ENCODE results near the gene GLIPR2.
A peak's percentile ranks its signal among the peaks of the same experiment; 100 is the strongest.
"Not testable (repeated sequence)": the region's sequence is repeated elsewhere in the genome, so short reads cannot be mapped to it uniquely, and the experiment has no call there.

GLIPR2 gene

GRCh38 chr9:36165826-36166167 lies 29.3 kb downstream of the GLIPR2 start:
- DNase-seq = no peak

- DNase-seq = peak; percentile 18 to 26
These were observed 29.8 kb downstream of the GLIPR2 start for GRCh38 chr9:36166168-36166927.

GRCh38 chr9:36169166-36169565 lies 32.6 kb downstream of the GLIPR2 start, which contains the start of gene CCIN:
Gene CCIN (plus strand): TSS chr9:36169388. CDS start chr9:36169503, 115 bp downstream.
- no peak for DNase-seq

GRCh38 chr9:36169708-36170107 lies 33.2 kb downstream of the GLIPR2 start:
- no peak for DNase-seq

GRCh38 chr9:36170531-36170930 lies 34.0 kb downstream of the GLIPR2 start:
- DNase-seq = no peak

- no peak for DNase-seq
These were observed 37.3 kb downstream of the GLIPR2 start for GRCh38 chr9:36173861-36174260.

- DNase-seq = no peak
These were observed 37.7 kb downstream of the GLIPR2 start for GRCh38 chr9:36174271-36174670.

GRCh38 chr9:36174731-36175130 lies 38.2 kb downstream of the GLIPR2 start:
- DNase-seq = no peak

- DNase-seq = not testable (repeated sequence)
These were observed 38.7 kb downstream of the GLIPR2 start for GRCh38 chr9:36175209-36175608.

- DNase-seq = not testable (repeated sequence)
These were observed 40.0 kb downstream of the GLIPR2 start for GRCh38 chr9:36176496-36176895.

- no peak for DNase-seq
These were observed 41.0 kb downstream of the GLIPR2 start for GRCh38 chr9:36177571-36177970.

- DNase-seq = not testable (repeated sequence)
These were observed 43.7 kb downstream of the GLIPR2 start for GRCh38 chr9:36180243-36180642.

- no peak for DNase-seq
These were observed 50.9 kb downstream of the GLIPR2 start for GRCh38 chr9:36187414-36187813.

- no peak for DNase-seq
These were observed 51.7 kb downstream of the GLIPR2 start for GRCh38 chr9:36188212-36188611.

- DNase-seq = no peak
These were observed 53.4 kb downstream of the GLIPR2 start for GRCh38 chr9:36189976-36190375.

- peak; percentile 90 to 94 for DNase-seq
These were observed 54.1 kb downstream of the GLIPR2 start, which contains the start of gene CLTA for GRCh38 chr9:36190388-36191289. Gene CLTA (plus strand): TSS chr9:36190921. CDS start chr9:36191057, 136 bp downstream.

- no peak for DNase-seq
These were observed 54.7 kb downstream of the GLIPR2 start for GRCh38 chr9:36191290-36191645.

- no peak for DNase-seq
These were observed 55.2 kb downstream of the GLIPR2 start for GRCh38 chr9:36191686-36192085.

- no peak for DNase-seq
These were observed 55.7 kb downstream of the GLIPR2 start for GRCh38 chr9:36192196-36192595.

GRCh38 chr9:36193023-36193422 lies 56.5 kb downstream of the GLIPR2 start:
- no peak for DNase-seq

- no peak for DNase-seq
These were observed 57.9 kb downstream of the GLIPR2 start for GRCh38 chr9:36194326-36195000.

- DNase-seq = no peak
These were observed 68.5 kb downstream of the GLIPR2 start for GRCh38 chr9:36204906-36205547.

GRCh38 chr9:36207016-36207415 lies 70.5 kb downstream of the GLIPR2 start:
- DNase-seq = no peak
